HepG2 (cell line): ENCODE results near the gene PLEKHM2. TPM values are rescaled to one million over a fixed set of nuclear protein-coding genes. Genes with fewer than 3 reads are reported as not detected.

ENCODE experiments used
- AKAP8 ChIP-seq: sonication (generic); formaldehyde crosslinking; IDR thresholded peaks from 2 replicates; pipeline ENCODE4 v1.5.1; 2020; ENCODE audit warnings: mild to moderate bottlenecking, missing genetic modification reagents
- BRF2 ChIP-seq: sonication (generic); formaldehyde crosslinking; IDR thresholded peaks from 2 replicates; pipeline ENCODE4 v1.8.1; 2022; ENCODE audit warnings: mild to moderate bottlenecking, missing genetic modification reagents
- CENPBD1 ChIP-seq: sonication (generic); formaldehyde crosslinking; IDR thresholded peaks from 2 replicates; pipeline ENCODE4 v1.8.0; 2022; ENCODE audit warnings: missing genetic modification reagents, low read depth, mild to moderate bottlenecking, borderline replicate concordance
- FOXP4 ChIP-seq: sonication (generic); formaldehyde crosslinking; IDR thresholded peaks from 2 replicates; pipeline ENCODE4 v1.4.0; 2020; ENCODE audit warnings: missing genetic modification reagents
- KLF12 ChIP-seq: sonication (generic); formaldehyde crosslinking; IDR thresholded peaks from 2 replicates; pipeline ENCODE4 v1.4.0; 2020; ENCODE audit warnings: missing genetic modification reagents, borderline replicate concordance
- PRDM10 ChIP-seq: sonication (generic); formaldehyde crosslinking; IDR thresholded peaks from 2 replicates; pipeline ENCODE4 v1.4.0; 2020; ENCODE audit warnings: low read depth, missing genetic modification reagents
- RAD51 ChIP-seq: fragments of 450-650 bp; IDR thresholded peaks from 2 replicates; pipeline ENCODE4 v1.6.1; 2016; ENCODE audit warnings: borderline replicate concordance
- TFE3 ChIP-seq: IDR thresholded peaks from 2 replicates; pipeline ENCODE4 v1.6.1; 2016
- THAP7 ChIP-seq: sonication (generic); formaldehyde crosslinking; IDR thresholded peaks from 2 replicates; pipeline ENCODE4 v1.8.1; 2023; ENCODE audit warnings: mild to moderate bottlenecking, missing genetic modification reagents
- ZMAT3 ChIP-seq: sonication (generic); formaldehyde crosslinking; conservative IDR thresholded peaks from 2 replicates; pipeline ENCODE4 v1.7.0; 2021; ENCODE audit warnings: missing genetic modification reagents
- polyA plus RNA-seq, 8 experiments: library from polyadenylated mRNA; depleted of rRNA in 3 of 8; stranded (reverse) in 7 of 8; unstranded in 1 of 8; fragments of >200 nt; fragmentation: Illumina TruSeq in 4 of 8; extraction: Trizol in 4 of 8; gene quantifications; 2 replicates each; pipeline versions ENCODE4 v1.2.1 to v1.2.3, GENCODE V29; 2011 to 2016; ENCODE audit warnings: low read depth in 4 of 8, missing spikeins in 1 of 8, mixed read lengths in 1 of 8; ENCODE audit not compliant: insufficient read depth in 1 of 8
- total RNA-seq, 5 experiments: library from RNA; depleted of rRNA; stranded (reverse); fragments of >200 nt; fragmentation: Illumina TruSeq; extraction: Trizol; gene quantifications; 2 replicates each; pipeline ENCODE4 v1.2.3, GENCODE V29; 2016; ENCODE audit warnings: low read depth in 1 of 5

The PLEKHM2 gene
- total and polyA plus RNA-seq, 2 of the 13 experiments (the other 11 are each of a cell fraction or from before 2014, with no cell fraction given) = 16.5 to 27.3 TPM

GRCh38 chr1:15734901-15735300 is 50.8 kb downstream of the PLEKHM2 start (continued):
- no peak for TF ChIP-seq KLF12
- no peak for TF ChIP-seq AKAP8 (CRISPR knock-in tag)
- no peak for TF ChIP-seq RAD51
- no peak for TF ChIP-seq ZMAT3
- TF ChIP-seq CENPBD1 = no peak
- no peak for TF ChIP-seq THAP7 (CRISPR knock-in tag)
- TF ChIP-seq TFE3 = no peak
- TF ChIP-seq FOXP4 = 0 out of 2 replicates have a peak, but pooled peaks have one; percentile 9
- no peak for TF ChIP-seq BRF2
- TF ChIP-seq PRDM10 = no peak
